GM19395 (cell line): Measurements from ENCODE around the gene RHOBTB3.

Experiments used
- ATAC-seq: cut with Tn5 transposase; IDR thresholded peaks from one replicate; pipeline ENCODE4 v1.9.1; 2021; ENCODE audit warnings: mild to moderate bottlenecking, moderate library complexity; ENCODE audit not compliant: unreplicated experiment

Gene RHOBTB3

GRCh38 chr5:95761771-95762651, 30.9 kb downstream of the RHOBTB3 start:
- ATAC-seq: no peak

- no peak for ATAC-seq
Measured at GRCh38 chr5:95762652-95763041, 31.5 kb downstream of the RHOBTB3 start.

GRCh38 chr5:95763941-95764340, 32.8 kb downstream of the RHOBTB3 start:
- ATAC-seq: no peak

GRCh38 chr5:95768731-95769130, 37.6 kb downstream of the RHOBTB3 start:
- no peak for ATAC-seq

- ATAC-seq: no peak
Measured at GRCh38 chr5:95770830-95771708, 39.9 kb downstream of the RHOBTB3 start.

GRCh38 chr5:95771892-95772291, 40.8 kb downstream of the RHOBTB3 start:
- no peak for ATAC-seq

- ATAC-seq: no peak
Measured at GRCh38 chr5:95773335-95774059, 42.4 kb downstream of the RHOBTB3 start.

- no peak for ATAC-seq
Measured at GRCh38 chr5:95777441-95777840, 46.3 kb downstream of the RHOBTB3 start.

- ATAC-seq: no peak
Measured at GRCh38 chr5:95778713-95779436, 47.7 kb downstream of the RHOBTB3 start.

GRCh38 chr5:95779611-95780010, 48.5 kb downstream of the RHOBTB3 start:
- no peak for ATAC-seq

GRCh38 chr5:95780597-95780996, 49.5 kb downstream of the RHOBTB3 start:
- no peak for ATAC-seq

- peak; percentile 97 for ATAC-seq
Measured at GRCh38 chr5:95781101-95781583, 50.0 kb downstream of the RHOBTB3 start.

GRCh38 chr5:95782181-95782580, 51.0 kb downstream of the RHOBTB3 start:
- no peak for ATAC-seq

GRCh38 chr5:95783661-95784060, 52.5 kb downstream of the RHOBTB3 start:
- no peak for ATAC-seq

- ATAC-seq: no peak
Measured at GRCh38 chr5:95784514-95785302, 53.6 kb downstream of the RHOBTB3 start.

- no peak for ATAC-seq
Measured at GRCh38 chr5:95786821-95787418, 55.8 kb downstream of the RHOBTB3 start.

GRCh38 chr5:95788493-95788892, 57.4 kb downstream of the RHOBTB3 start:
- ATAC-seq: no peak

- no peak for ATAC-seq
Measured at GRCh38 chr5:95791751-95792150, 60.6 kb downstream of the RHOBTB3 start.

- no peak for ATAC-seq
Measured at GRCh38 chr5:95794070-95794516, 63.0 kb downstream of the RHOBTB3 start.
